Central memory CD8-positive, alpha-beta T cell (primary cell): Measurements from ENCODE around the gene SLC8A2.
"Not testable (repeated sequence)": the region's sequence is repeated elsewhere in the genome, so short reads cannot be mapped to it uniquely, and the experiment has no call there.

Experiments
- ATAC-seq: fragments of 150-1000 bp; cut with Tn5 transposase; replicated peaks from 2 replicates; pipeline ENCODE4 v1.10.0; 2022; ENCODE audit warnings: mild to moderate bottlenecking, moderate FRiP score, moderate number of reproducible peaks; ENCODE audit not compliant: poor library complexity, severe bottlenecking; ENCODE audit errors: extremely low read depth
- DNase-seq, 2 donors: peaks; one replicate each; pipeline ENCODE4 v3.0.0; 2021; ENCODE audit warnings: low spot score in 2 of 2
- H3K27ac Mint-ChIP-seq: one replicate; pipeline ENCODE4 v1.8.0; 2022; ENCODE audit warnings: low read depth, mild to moderate bottlenecking, moderate library complexity, mixed read lengths
- H3K27me3 Mint-ChIP-seq: one replicate; pipeline ENCODE4 v1.8.0; 2022; ENCODE audit warnings: mixed read lengths
- H3K36me3 Mint-ChIP-seq: one replicate; pipeline ENCODE4 v1.8.0; 2022; ENCODE audit warnings: mild to moderate bottlenecking, moderate library complexity, mixed read lengths; ENCODE audit not compliant: insufficient read depth
- H3K4me1 Mint-ChIP-seq: one replicate; pipeline ENCODE4 v1.8.0; 2022; ENCODE audit warnings: mixed read lengths
- H3K4me3 Mint-ChIP-seq: one replicate; pipeline ENCODE4 v1.8.0; 2022; ENCODE audit warnings: mild to moderate bottlenecking, moderate library complexity, mixed read lengths
- H3K9me3 Mint-ChIP-seq: one replicate; pipeline ENCODE4 v1.8.0; 2022; ENCODE audit warnings: mixed read lengths

Gene SLC8A2

GRCh38 chr19:47414469-47414868, 57.2 kb downstream of the SLC8A2 start:
- Mint-ChIP-seq H3K9me3 (no peaks in the 10 kb centered on the region), H3K27me3 (peaks cover 63% of the 10 kb centered on the region), H3K4me3 (no peak overlapping the region), H3K36me3 (peaks cover 2% of the 10 kb centered on the region), H3K4me1 (peaks cover 20% of the 10 kb centered on the region), H3K27ac (no peak overlapping the region)
- no peak for DNase-seq
- ATAC-seq, result no peak

- DNase-seq, result no peak
- H3K4me1 Mint-ChIP-seq, result peaks cover 20% of the 10 kb centered on the region
- ATAC-seq, result no peak
- H3K36me3 Mint-ChIP-seq, result peaks cover 2% of the 10 kb centered on the region
- no peak overlapping the region for H3K4me3 Mint-ChIP-seq
- H3K27ac Mint-ChIP-seq, result no peak overlapping the region
- no peaks in the 10 kb centered on the region for H3K9me3 Mint-ChIP-seq
- peaks cover 67% of the 10 kb centered on the region for H3K27me3 Mint-ChIP-seq
Observed at GRCh38 chr19:47413941-47414340, 57.8 kb downstream of the SLC8A2 start.

DNA sequence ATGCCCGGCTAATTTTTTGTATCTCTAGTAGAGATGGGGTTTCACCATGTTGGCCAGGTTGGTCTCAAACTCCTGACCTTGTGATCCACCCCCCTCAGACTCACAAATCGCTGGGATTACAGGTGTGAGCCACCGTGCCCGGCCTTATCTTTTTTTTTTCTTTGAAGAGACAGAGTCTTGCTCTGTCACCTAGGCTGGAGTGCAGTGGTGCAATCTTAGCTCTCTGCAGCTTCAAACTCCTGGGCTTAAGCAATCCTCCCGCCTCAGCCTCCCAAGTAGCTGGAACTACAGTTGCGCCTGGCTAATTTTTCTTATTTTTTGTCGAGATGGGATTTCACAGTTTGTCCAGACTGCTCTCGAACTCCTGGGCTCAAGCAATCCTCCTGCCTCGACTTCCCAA, 60.0 kb downstream of the SLC8A2 start:
- H3K9me3 Mint-ChIP-seq, H3K27ac Mint-ChIP-seq, DNase-seq, H3K36me3 Mint-ChIP-seq, H3K4me3 Mint-ChIP-seq, ATAC-seq, H3K4me1 Mint-ChIP-seq: not testable (repeated sequence)
- H3K27me3 Mint-ChIP-seq, result peaks cover 68% of the 10 kb centered on the region

DNA sequence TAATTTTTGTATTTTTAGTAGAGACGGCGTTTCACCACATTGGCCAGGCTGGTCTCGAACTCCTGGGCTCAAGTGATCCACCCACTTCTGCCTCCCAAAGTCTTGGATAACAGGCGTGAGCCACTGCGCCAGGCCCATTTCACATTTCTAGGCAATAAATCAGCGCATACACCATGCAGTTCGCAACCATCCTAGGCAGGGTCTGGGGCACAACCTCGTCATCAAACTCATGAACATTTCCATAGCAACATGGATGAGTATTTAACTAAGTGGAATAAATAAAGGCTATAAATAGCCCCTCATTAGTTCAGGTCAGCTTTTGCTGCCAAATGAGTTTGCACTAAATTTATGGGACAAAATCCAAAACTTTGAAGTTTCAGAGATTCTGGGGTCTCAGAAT, 60.6 kb downstream of the SLC8A2 start:
- H3K9me3 Mint-ChIP-seq, result no peaks in the 10 kb centered on the region
- H3K4me1 Mint-ChIP-seq, result no peaks in the 10 kb centered on the region
- peaks cover 68% of the 10 kb centered on the region for H3K27me3 Mint-ChIP-seq
- ATAC-seq, result no peak
- H3K36me3 Mint-ChIP-seq, result peaks cover 2% of the 10 kb centered on the region
- H3K4me3 Mint-ChIP-seq, result no peak overlapping the region
- no peak for DNase-seq
- H3K27ac Mint-ChIP-seq, result no peak overlapping the region

- Mint-ChIP-seq H3K4me3 (no peak overlapping the region), H3K27me3 (peaks cover 68% of the 10 kb centered on the region), H3K36me3 (peaks cover 2% of the 10 kb centered on the region), H3K27ac (no peak overlapping the region), H3K4me1 (no peaks in the 10 kb centered on the region), H3K9me3 (no peaks in the 10 kb centered on the region)
- DNase-seq (no peak), ATAC-seq (no peak)
Observed at GRCh38 chr19:47408156-47408938, 63.3 kb downstream of the SLC8A2 start.

GRCh38 chr19:47407417-47407774, 64.3 kb downstream of the SLC8A2 start:
- peaks cover 2% of the 10 kb centered on the region for H3K36me3 Mint-ChIP-seq
- H3K9me3 Mint-ChIP-seq, result no peaks in the 10 kb centered on the region
- peaks cover 72% of the 10 kb centered on the region for H3K27me3 Mint-ChIP-seq
- H3K4me3 Mint-ChIP-seq, result no peak overlapping the region
- DNase-seq (no peak), ATAC-seq (no peak)
- H3K4me1 Mint-ChIP-seq, result no peaks in the 10 kb centered on the region
- no peak overlapping the region for H3K27ac Mint-ChIP-seq

DNA sequence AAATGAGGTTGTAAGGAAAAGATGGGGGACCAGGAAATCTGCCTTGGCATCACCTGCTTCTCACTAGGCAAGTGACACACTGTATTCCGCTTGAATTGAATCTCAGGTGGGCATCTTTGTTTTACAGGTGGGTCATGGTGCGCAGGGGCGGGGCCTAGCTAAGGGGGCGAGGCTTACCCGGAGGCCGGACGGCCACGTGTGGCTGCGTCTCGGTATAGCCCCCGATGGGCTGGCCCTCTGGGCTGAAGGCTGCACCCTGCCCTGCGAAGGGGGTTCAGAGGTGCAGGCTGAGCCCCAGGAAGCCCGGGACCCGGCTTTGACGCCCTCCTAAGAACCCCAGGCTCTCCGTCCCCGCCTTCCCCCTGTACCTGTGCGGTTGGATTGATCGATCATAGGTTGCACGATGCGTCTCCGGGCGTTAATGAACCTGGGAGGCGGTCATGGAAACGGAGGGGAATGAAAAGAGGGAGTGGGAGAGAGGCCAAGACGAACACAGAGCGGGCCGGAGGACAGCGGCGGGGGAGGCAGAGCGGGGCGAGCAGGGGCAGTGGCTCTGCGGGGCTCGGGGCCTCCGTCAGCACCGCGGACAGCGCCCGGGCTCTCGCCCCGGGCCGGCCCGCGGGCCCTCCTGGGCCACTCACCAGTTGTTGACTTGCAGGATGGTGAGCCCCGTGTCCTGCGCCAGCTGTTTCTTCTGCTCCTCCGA, 64.8 kb downstream of the SLC8A2 start:
- no peak overlapping the region for H3K4me3 Mint-ChIP-seq
- no peak for ATAC-seq
- H3K36me3 Mint-ChIP-seq, result peaks cover 2% of the 10 kb centered on the region
- no peak overlapping the region for H3K27ac Mint-ChIP-seq
- peaks cover 72% of the 10 kb centered on the region for H3K27me3 Mint-ChIP-seq
- no peaks in the 10 kb centered on the region for H3K9me3 Mint-ChIP-seq
- no peak for DNase-seq
- H3K4me1 Mint-ChIP-seq, result no peaks in the 10 kb centered on the region

- H3K36me3 Mint-ChIP-seq, result peaks cover 2% of the 10 kb centered on the region
- H3K27ac Mint-ChIP-seq, result no peak overlapping the region
- no peak overlapping the region for H3K4me3 Mint-ChIP-seq
- DNase-seq (no peak), ATAC-seq (no peak)
- no peaks in the 10 kb centered on the region for H3K4me1 Mint-ChIP-seq
- H3K27me3 Mint-ChIP-seq, result peaks cover 81% of the 10 kb centered on the region
- no peaks in the 10 kb centered on the region for H3K9me3 Mint-ChIP-seq
Observed at GRCh38 chr19:47405854-47406417, 65.8 kb downstream of the SLC8A2 start.

DNA sequence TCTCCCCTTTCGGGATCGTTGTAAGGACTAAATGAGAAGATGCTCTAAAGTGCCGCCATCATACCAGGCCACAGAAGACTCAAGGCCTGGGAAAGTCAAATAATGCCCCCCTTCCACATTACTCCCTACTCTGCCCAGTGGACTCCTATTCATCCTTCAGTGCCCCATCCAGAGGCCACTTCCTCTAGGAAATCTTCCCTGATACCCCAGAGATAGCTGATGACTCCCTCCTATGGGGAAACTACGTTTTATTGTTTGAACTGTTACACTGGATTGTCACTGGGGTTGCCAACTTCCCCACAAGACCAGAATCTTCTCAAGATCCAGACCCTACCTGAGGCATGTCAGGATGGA, 66.5 kb downstream of the SLC8A2 start:
- Mint-ChIP-seq H3K4me3 (no peak overlapping the region), H3K9me3 (no peaks in the 10 kb centered on the region), H3K4me1 (no peaks in the 10 kb centered on the region), H3K27me3 (peaks cover 82% of the 10 kb centered on the region), H3K27ac (no peak overlapping the region), H3K36me3 (peaks cover 2% of the 10 kb centered on the region)
- ATAC-seq, result no peak
- DNase-seq, result no peak

DNA sequence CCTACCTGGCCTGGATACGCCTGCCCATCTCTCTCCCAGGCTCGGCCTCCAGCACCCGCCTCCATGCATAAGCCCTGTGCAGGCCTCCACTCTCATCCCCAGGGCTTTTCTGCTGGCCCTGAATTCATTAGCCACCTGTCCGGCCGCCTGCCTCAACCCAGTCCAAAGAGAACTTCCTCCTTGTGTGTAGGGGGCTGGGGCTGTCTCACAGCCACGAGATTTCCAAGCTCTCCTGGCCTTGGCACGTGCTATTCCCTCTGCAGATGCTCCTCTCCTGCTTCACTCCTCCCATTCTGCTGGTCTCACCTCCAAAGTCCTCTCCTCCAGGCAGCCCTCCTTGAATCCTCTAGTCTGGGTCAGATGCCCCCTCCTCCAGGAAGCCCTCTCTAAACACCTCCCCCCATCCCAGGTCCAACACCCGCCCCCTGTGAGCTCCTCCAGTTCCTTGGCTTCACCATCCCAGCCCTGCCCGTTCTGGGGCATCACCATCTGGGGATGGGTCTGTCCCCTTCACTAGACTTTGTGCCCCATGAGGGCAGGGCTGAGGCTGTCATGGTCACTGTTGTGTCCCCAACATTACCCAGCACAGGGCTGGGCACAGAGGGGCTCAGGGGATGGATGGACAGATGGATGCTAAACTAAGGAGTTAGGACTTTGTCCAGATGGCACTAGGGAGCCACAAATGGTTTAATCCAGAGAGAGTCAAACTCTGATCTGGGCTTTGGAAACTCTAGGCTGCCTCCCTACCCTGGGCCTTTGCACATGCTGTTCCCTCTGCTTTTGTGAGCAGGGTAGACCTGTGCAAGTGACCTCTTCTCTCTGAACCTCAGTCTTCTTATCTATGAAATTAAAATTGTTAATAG, 67.1 kb downstream of the SLC8A2 start:
- Mint-ChIP-seq H3K27me3 (peaks cover 80% of the 10 kb centered on the region), H3K9me3 (no peaks in the 10 kb centered on the region), H3K27ac (no peak overlapping the region), H3K36me3 (peaks cover 2% of the 10 kb centered on the region), H3K4me3 (no peak overlapping the region), H3K4me1 (no peaks in the 10 kb centered on the region)
- ATAC-seq (no peak), DNase-seq (no peak)

DNA sequence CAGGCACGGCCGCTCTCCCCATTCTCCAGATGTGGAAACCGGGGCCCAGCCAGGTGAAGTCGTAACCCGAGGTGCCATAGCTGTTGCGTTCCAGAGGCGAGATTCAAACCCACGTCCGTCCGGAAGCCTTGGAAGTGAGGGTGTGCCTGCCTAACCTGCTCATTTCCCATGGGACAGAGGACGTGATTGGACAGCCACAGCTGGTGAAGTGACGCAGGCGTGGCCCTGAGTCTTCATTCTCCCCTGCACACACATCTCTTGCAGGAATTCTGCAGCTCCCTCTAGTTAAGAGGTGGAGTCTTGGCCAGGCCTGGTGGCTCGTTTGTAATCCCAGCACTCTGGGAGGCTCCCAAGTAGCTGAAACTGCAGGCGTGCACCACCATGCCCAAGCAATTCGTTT, 69.2 kb downstream of the SLC8A2 start:
- no peak overlapping the region for H3K4me3 Mint-ChIP-seq
- ATAC-seq, result no peak
- no peaks in the 10 kb centered on the region for H3K9me3 Mint-ChIP-seq
- DNase-seq, result no peak
- peaks cover 72% of the 10 kb centered on the region for H3K27me3 Mint-ChIP-seq
- no peaks in the 10 kb centered on the region for H3K36me3 Mint-ChIP-seq
- H3K4me1 Mint-ChIP-seq, result no peaks in the 10 kb centered on the region
- no peak overlapping the region for H3K27ac Mint-ChIP-seq

DNA sequence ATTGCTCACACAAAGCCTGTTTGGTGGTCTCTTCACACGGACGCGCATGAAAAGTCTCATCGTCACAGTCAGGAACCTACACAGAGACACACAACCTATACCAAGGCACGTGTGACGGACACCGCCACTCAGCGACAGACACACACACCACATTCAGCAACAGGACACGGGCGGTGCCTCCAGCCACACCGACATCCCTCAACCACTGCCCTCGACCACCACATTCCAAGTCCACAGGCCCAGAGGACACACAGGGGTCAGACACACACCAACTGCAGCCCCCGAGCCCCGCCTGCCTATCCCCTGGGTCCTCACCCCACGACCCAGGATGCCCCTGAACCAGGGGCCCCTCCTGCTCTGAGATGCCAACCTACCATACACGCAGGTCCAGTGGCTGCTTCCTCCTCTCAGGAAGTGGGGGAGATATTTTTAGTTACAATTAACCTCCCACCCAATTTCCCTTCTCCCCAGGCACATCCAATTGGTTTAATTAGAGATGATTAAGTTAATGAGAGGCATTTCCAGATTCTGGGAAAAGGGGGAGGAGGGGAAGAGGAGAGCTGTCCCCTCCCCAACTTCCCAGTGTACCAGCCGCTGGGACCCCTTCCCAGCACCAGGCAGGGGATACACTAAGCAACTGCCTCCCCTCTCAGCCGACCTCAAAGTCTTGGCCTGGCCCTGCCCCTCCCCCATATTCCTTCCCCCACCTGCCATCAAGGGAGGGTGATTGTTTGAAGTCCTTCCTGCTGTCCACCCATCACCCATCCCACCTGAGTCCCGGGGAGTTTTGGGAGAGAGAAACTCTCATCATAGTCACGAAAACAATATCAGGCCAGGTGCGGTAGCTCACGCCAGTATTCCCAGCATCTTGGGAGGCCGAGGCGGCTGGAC, 72.7 kb downstream of the SLC8A2 start:
- Mint-ChIP-seq H3K4me1 (peaks cover 1% of the 10 kb centered on the region), H3K36me3 (no peaks in the 10 kb centered on the region), H3K27ac (peak overlapping the region; percentile 30), H3K4me3 (no peak overlapping the region), H3K9me3 (no peaks in the 10 kb centered on the region), H3K27me3 (peaks cover 42% of the 10 kb centered on the region)
- no peak for DNase-seq
- no peak for ATAC-seq
